Epithelial cell of proximal tubule (primary cell): ENCODE data around the gene PHF2. TPM values are rescaled to one million over a fixed set of nuclear protein-coding genes. Genes with fewer than 3 reads are reported as not detected.

ENCODE experiments used
- DNase-seq: peaks from one replicate; pipeline ENCODE4 v3.0.0-alpha.2; 2011; ENCODE audit warnings: low read depth
- H3K4me3 ChIP-seq: 2 replicates; pipeline ENCODE4 v1.5.1; 2011; ENCODE audit warnings: low read depth, mild to moderate bottlenecking, low read length
- CTCF ChIP-seq: conservative IDR thresholded peaks from 2 replicates; pipeline ENCODE4 v1.5.1; 2012; ENCODE audit warnings: low read depth, mild to moderate bottlenecking, low read length
- total RNA-seq: library from RNA; depleted of rRNA; stranded (reverse); fragments of >200 nt; gene quantifications from 2 replicates; pipeline ENCODE4 v1.2.3, GENCODE V29; 2015

Gene PHF2
- total RNA-seq, 1 donor from 2014 or later, result 11.4 TPM

- H3K4me3 ChIP-seq, result no peak overlapping the region
- no peak for TF ChIP-seq CTCF
- no peak for DNase-seq
Observed at GRCh38 chr9:93644397-93645088, 68.2 kb downstream of the PHF2 start.

GRCh38 chr9:93645149-93645889, 68.9 kb downstream of the PHF2 start:
- DNase-seq, result no peak
- no peak overlapping the region for H3K4me3 ChIP-seq
- no peak for TF ChIP-seq CTCF

- DNase-seq, result no peak
Observed at GRCh38 chr9:93645921-93646639, 69.7 kb downstream of the PHF2 start.

GRCh38 chr9:93646640-93647178, 70.3 kb downstream of the PHF2 start:
- no peak for DNase-seq
- TF ChIP-seq CTCF, result no peak
- no peak overlapping the region for H3K4me3 ChIP-seq

More at GRCh38 chr9:93645921-93646639, 69.7 kb downstream of the PHF2 start:
- no peak overlapping the region for H3K4me3 ChIP-seq
- TF ChIP-seq CTCF, result no peak

- DNase-seq, result no peak
- TF ChIP-seq CTCF, result no peak
Observed at GRCh38 chr9:93648181-93648580, 71.8 kb downstream of the PHF2 start.

GRCh38 chr9:93648836-93649235, 72.5 kb downstream of the PHF2 start:
- no peak overlapping the region for H3K4me3 ChIP-seq
- TF ChIP-seq CTCF, result no peak
- DNase-seq, result no peak

More at GRCh38 chr9:93648181-93648580, 71.8 kb downstream of the PHF2 start:
- H3K4me3 ChIP-seq, result no peak overlapping the region
